Endothelial cell of umbilical vein (primary cell): Measurements from ENCODE around the gene STAB1. TPM values are rescaled to one million over a fixed set of nuclear protein-coding genes. Genes with fewer than 3 reads are reported as not detected.

ENCODE experiments used
- BruUV-seq: library from RNA; stranded (reverse); fragments of 400-500 nt; replicated peaks from 2 replicates; lab custom pipeline; 2021; lab: Mats Ljungman, UMichigan
- CTCF ChIA-PET: fragments of 300-600, 350-600 bp; sonication (Branson Sonifier 250); formaldehyde crosslinking; loops from one replicate; lab custom pipeline; 2021; ENCODE audit warnings: antibody characterized with exemption, inconsistent platforms; lab: Charles Lee
- POLR2A ChIA-PET: fragments of 300-600, 350-600 bp; sonication (Branson Sonifier 250); formaldehyde crosslinking; loops from one replicate; lab custom pipeline; 2021; ENCODE audit warnings: antibody characterized with exemption, inconsistent platforms; lab: Charles Lee
- DNase-seq: peaks from one replicate; pipeline ENCODE4 v3.0.0-alpha.2; 2011; ENCODE audit warnings: low read depth, low spot score
- FAIRE-seq: peaks from 2 replicates; lab custom pipeline; 2011; peaks lifted over from hg19 to GRCh38; lab: Jason Lieb, UNC
- H2AFZ ChIP-seq: 2 replicates; pipeline ENCODE4 v1.6.0; 2012; ENCODE audit warnings: low read depth, low read length, control low read depth, inconsistent platforms
- H3K27ac ChIP-seq: 2 replicates; pipeline ENCODE4 v1.5.1; 2011; ENCODE audit warnings: low read depth, mild to moderate bottlenecking, control low read depth, low read length, moderate library complexity; ENCODE audit not compliant: insufficient read depth
- H3K27me3 ChIP-seq, 2 experiments: 2 replicates each; pipeline versions ENCODE4 v1.6.0 to v1.6.1; 2011; ENCODE audit warnings: low read length in 2 of 2, mixed read lengths in 1 of 2; ENCODE audit not compliant: control insufficient read depth in 2 of 2, insufficient read depth in 2 of 2
- H3K36me3 ChIP-seq, 2 experiments: 2 replicates in 1 of 2; 3 replicates in 1 of 2; pipeline ENCODE4 v1.5.1; 2011; ENCODE audit warnings: low read length in 2 of 2, mild to moderate bottlenecking in 1 of 2, moderate library complexity in 1 of 2; ENCODE audit not compliant: control insufficient read depth in 2 of 2, insufficient read depth in 2 of 2; ENCODE audit errors: extremely low read depth in 1 of 2
- H3K4me1 ChIP-seq: 3 replicates; pipeline ENCODE4 v1.5.1; 2011; ENCODE audit warnings: mild to moderate bottlenecking, low read length; ENCODE audit not compliant: control insufficient read depth, insufficient read depth; ENCODE audit errors: extremely low read depth
- H3K4me2 ChIP-seq: 2 replicates; pipeline ENCODE4 v1.6.1; 2011; ENCODE audit warnings: low read length, control low read depth, mixed read lengths; ENCODE audit not compliant: insufficient read depth
- H3K4me3 ChIP-seq, 3 experiments: fragments of 200-600 bp in 1 of 3; sonication (generic), shearing (Covaris generic) in 1 of 3; replicated peaks in 1 of 3; 2 replicates each; pipeline ENCODE4 v1.5.1; 2011 to 2016; ENCODE audit warnings: control low read depth in 3 of 3, low read length in 3 of 3, mild to moderate bottlenecking in 2 of 3, inconsistent platforms in 1 of 3, low read depth in 1 of 3, moderate library complexity in 1 of 3; ENCODE audit not compliant: insufficient read depth in 1 of 3
- H3K79me2 ChIP-seq: 2 replicates; pipeline ENCODE4 v1.6.0; 2012; ENCODE audit warnings: low read length, inconsistent platforms; ENCODE audit not compliant: control insufficient read depth, insufficient read depth
- H3K9ac ChIP-seq: replicated peaks from 2 replicates; pipeline ENCODE3; 2011; ENCODE audit warnings: low read length, control low read depth; ENCODE audit not compliant: insufficient read depth; ENCODE audit errors: extremely low read depth
- H3K9me1 ChIP-seq: replicated peaks from 3 replicates; pipeline ENCODE4 v1.6.0; 2011; ENCODE audit warnings: mild to moderate bottlenecking, low read length; ENCODE audit not compliant: control insufficient read depth, insufficient read depth; ENCODE audit errors: extremely low read depth
- H3K9me3 ChIP-seq: replicated peaks from 2 replicates; pipeline ENCODE4 v1.5.1; 2012; ENCODE audit warnings: low read length, inconsistent platforms; ENCODE audit not compliant: control insufficient read depth, insufficient read depth
- H4K20me1 ChIP-seq: replicated peaks from 2 replicates; pipeline ENCODE3; 2011; ENCODE audit warnings: mild to moderate bottlenecking, low read length; ENCODE audit not compliant: control insufficient read depth, insufficient read depth; ENCODE audit errors: extremely low read depth
- CTCF ChIP-seq, 2 donors: IDR thresholded peaks; 1 replicate in 1 of 2; 2 replicates in 1 of 2; pipeline ENCODE4 v1.5.1; 2011; ENCODE audit warnings: low read length in 2 of 2, mild to moderate bottlenecking in 2 of 2, moderate library complexity in 2 of 2, control low read depth in 1 of 2, inconsistent platforms in 1 of 2, low read depth in 1 of 2; ENCODE audit not compliant: insufficient read depth in 1 of 2; ENCODE audit errors: extremely low read depth in 1 of 2
- JUN ChIP-seq: IDR thresholded peaks from 2 replicates; pipeline ENCODE4 v1.6.1; 2011; ENCODE audit warnings: borderline replicate concordance, low read depth; ENCODE audit not compliant: insufficient read length, insufficient read depth
- MAX ChIP-seq: IDR thresholded peaks from 2 replicates; pipeline ENCODE4 v1.6.1; 2011; ENCODE audit not compliant: insufficient read depth, insufficient read length
- POLR2AphosphoS5 ChIP-seq: IDR thresholded peaks from 2 replicates; pipeline ENCODE4 v1.6.1; 2012; ENCODE audit warnings: low read depth, mild to moderate bottlenecking, control low read depth, low read length, moderate library complexity; ENCODE audit not compliant: insufficient read depth
- dilution Hi-C: fragments of 300-500 bp; cut with MboI; formaldehyde crosslinking; loops from one replicate; pipeline ENCODE4 v1.15.0; 2019; ENCODE audit warnings: low sequenced_read_pairs; ENCODE audit not compliant: extremely low pct_ligation_motif_present
- intact Hi-C: fragments of 100-400 bp; cut with micrococcal nuclease; formaldehyde crosslinking; loops from one replicate; pipeline ENCODE4 v1.10.0; 2022
- polyA plus RNA-seq, 4 experiments: library from polyadenylated mRNA; depleted of rRNA in 3 of 4; stranded (reverse) in 3 of 4; unstranded in 1 of 4; fragments of >200 nt; gene quantifications; 2 replicates each; pipeline versions ENCODE4 v1.2.1 to v1.2.3, GENCODE V29; 2011 to 2012; ENCODE audit warnings: missing spikeins in 1 of 4
- total RNA-seq: library from RNA; stranded (reverse); gene quantifications from 2 replicates; pipeline ENCODE4 v1.2.3, GENCODE V29; 2021

Gene STAB1
- total and polyA plus RNA-seq, 2 donors (not counting 3 experiments of a cell fraction or from before 2014, with no cell fraction given) = 369 TPM

- Histone ChIP-seq H3K27me3 (no peaks in the 10 kb centered on the region), H3K36me3 (peaks cover 0 to 2% of the 10 kb centered on the region in 2 experiments), H3K79me2 (peaks cover 61% of the 10 kb centered on the region), H3K9me1 (no peaks in the 10 kb centered on the region), H3K9me3 (no peaks in the 10 kb centered on the region), H3K4me3 (peak overlapping the region in 2 of 3 experiments; percentile 10 to 40), H3K27ac (peak overlapping the region; percentile 39), H3K9ac (peak overlapping the region; percentile 34), H3K4me1 (peaks cover 63% of the 10 kb centered on the region), H2AFZ (no peak overlapping the region), H3K4me2 (peak overlapping the region; percentile 20), H4K20me1 (no peaks in the 10 kb centered on the region)
- intact Hi-C loops = no loop called here
- no TSS peak for BruUV-seq
- ChIA-PET POLR2A (interaction anchor here (1.7 kb wide), 1 partner anchor 44 kb away, joined by 7 read pairs; no protein-coding TSS in a partner anchor), CTCF (no interaction called here)
- DNase-seq (no peak), FAIRE-seq (no peak)
- dilution Hi-C loops = no loop called here
- no peak for TF ChIP-seq POLR2AphosphoS5
- no peak for TF ChIP-seq JUN
Observed at GRCh38 chr3:52534281-52535183, 39.4 kb downstream of the STAB1 start.

- H3K4me1 ChIP-seq = peaks cover 55% of the 10 kb centered on the region
- no peak overlapping the region for H3K9ac ChIP-seq
- intact Hi-C loops (loop anchor here (1.0 kb wide), 1 partner anchor 40 kb away; the partner anchor contains the start of gene STAB1), dilution Hi-C loops (no loop called here)
- TF ChIP-seq CTCF (IDR thresholded peaks at IDR 0.05; ENCODE audit: extremely low read depth in 1 of 2, insufficient read depth in 1 of 2, low read depth in 1 of 2, low read length in 2 of 2) (no peak), MAX (no peak)
- DNase-seq (no peak), FAIRE-seq (no peak)
- H4K20me1 ChIP-seq = no peaks in the 10 kb centered on the region
- no peaks in the 10 kb centered on the region for H3K9me3 ChIP-seq
- peaks cover 57% of the 10 kb centered on the region for H3K79me2 ChIP-seq
- ChIA-PET POLR2A (interaction anchor here (0.9 to 1.7 kb wide), 3 partner anchors 32 to 45 kb away, joined by 3 to 7 read pairs (median 7); partner anchors contain the start of gene STAB1), CTCF (interaction anchor here (0.8 to 1.6 kb wide), 4 partner anchors 9 to 64 kb away, joined by 3 to 6 read pairs (median 6); no protein-coding TSS in a partner anchor)
- H3K36me3 ChIP-seq = peaks cover under 1 to 2% of the 10 kb centered on the region in 2 experiments
- no TSS peak for BruUV-seq
- H3K27ac ChIP-seq = no peak overlapping the region
- H3K4me2 ChIP-seq = peak overlapping the region; percentile 54
- H3K4me3 ChIP-seq = no peak overlapping the region
- no peaks in the 10 kb centered on the region for H3K9me1 ChIP-seq
- no peak overlapping the region for H2AFZ ChIP-seq
- H3K27me3 ChIP-seq = no peaks in the 10 kb centered on the region
Observed at GRCh38 chr3:52535411-52536111, 40.4 kb downstream of the STAB1 start.
